Measurements from ENCODE around the gene ZNF483.
"Not testable (repeated sequence)": the region's sequence is repeated elsewhere in the genome, so short reads cannot be mapped to it uniquely, and the experiment has no call there.

The ZNF483 gene

DNA sequence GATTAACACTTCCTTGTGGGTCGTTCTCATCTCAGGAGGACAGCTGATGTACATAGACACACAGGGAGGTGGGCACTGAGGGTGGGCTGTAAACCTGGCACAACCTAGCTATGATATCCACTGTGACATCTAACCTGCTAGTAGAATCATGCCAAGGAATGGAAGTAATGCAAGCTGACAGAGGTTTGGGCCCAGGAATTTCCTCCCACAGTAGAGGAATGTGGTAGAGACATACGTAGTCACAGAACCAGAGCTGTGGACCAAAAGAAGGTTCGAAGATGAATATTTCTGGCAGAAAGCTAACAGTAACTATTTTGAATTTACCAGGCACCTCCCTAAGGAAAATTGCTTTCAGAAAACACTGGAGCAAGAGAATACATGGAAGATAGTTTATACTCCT is 90.9 kb downstream of the ZNF483 start:
- Histone ChIP-seq H3K27ac (ENCODE audit: low read depth, low read length, poor library complexity, severe bottlenecking) (no peak overlapping the region), H3K4me1 (ENCODE audit: insufficient read depth, low read length, severe bottlenecking) (no peaks in the 10 kb centered on the region), H3F3A (ENCODE audit: insufficient read depth, low read length) (no peaks in the 10 kb centered on the region), H3K9me3 (ENCODE audit: low read length) (no peaks in the 10 kb centered on the region), H3K36me3 (ENCODE audit: insufficient read depth, low read length) (no peaks in the 10 kb centered on the region), H3K27me3 (ENCODE audit: insufficient read depth, low read length) (no peaks in the 10 kb centered on the region), H2AFZ (ENCODE audit: low read length) (no peak overlapping the region), H3K9ac (ENCODE audit: low read length) (no peak overlapping the region), H3K4me2 (ENCODE audit: low read length) (no peak overlapping the region), H3K9me2 (ENCODE audit: low read depth, low read length) (no peaks in the 10 kb centered on the region), H3K79me2 (ENCODE audit: insufficient read depth, low read length) (no peaks in the 10 kb centered on the region), H3K4me3 (ENCODE audit: low read depth, low read length, poor library complexity, severe bottlenecking) (no peak overlapping the region), H4K20me1 (ENCODE audit: insufficient read depth, low read length) (no peaks in the 10 kb centered on the region)
- TF ChIP-seq, protein P1, sequence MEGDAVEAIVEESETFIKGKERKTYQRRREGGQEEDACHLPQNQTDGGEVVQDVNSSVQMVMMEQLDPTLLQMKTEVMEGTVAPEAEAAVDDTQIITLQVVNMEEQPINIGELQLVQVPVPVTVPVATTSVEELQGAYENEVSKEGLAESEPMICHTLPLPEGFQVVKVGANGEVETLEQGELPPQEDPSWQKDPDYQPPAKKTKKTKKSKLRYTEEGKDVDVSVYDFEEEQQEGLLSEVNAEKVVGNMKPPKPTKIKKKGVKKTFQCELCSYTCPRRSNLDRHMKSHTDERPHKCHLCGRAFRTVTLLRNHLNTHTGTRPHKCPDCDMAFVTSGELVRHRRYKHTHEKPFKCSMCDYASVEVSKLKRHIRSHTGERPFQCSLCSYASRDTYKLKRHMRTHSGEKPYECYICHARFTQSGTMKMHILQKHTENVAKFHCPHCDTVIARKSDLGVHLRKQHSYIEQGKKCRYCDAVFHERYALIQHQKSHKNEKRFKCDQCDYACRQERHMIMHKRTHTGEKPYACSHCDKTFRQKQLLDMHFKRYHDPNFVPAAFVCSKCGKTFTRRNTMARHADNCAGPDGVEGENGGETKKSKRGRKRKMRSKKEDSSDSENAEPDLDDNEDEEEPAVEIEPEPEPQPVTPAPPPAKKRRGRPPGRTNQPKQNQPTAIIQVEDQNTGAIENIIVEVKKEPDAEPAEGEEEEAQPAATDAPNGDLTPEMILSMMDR (IDR thresholded peaks at IDR 0.05; ENCODE audit: low read length), result no peak
- TF ChIP-seq EZH2 (IDR thresholded peaks at IDR 0.05; ENCODE audit: borderline replicate concordance, low read length), result no peak

- H3F3A ChIP-seq (ENCODE audit: insufficient read depth, low read length); H3K4me3 ChIP-seq (ENCODE audit: low read depth, low read length, poor library complexity, severe bottlenecking); H3K4me1 ChIP-seq (ENCODE audit: insufficient read depth, low read length, severe bottlenecking); H3K79me2 ChIP-seq (ENCODE audit: insufficient read depth, low read length); H3K27ac ChIP-seq (ENCODE audit: low read depth, low read length, poor library complexity, severe bottlenecking); H4K20me1 ChIP-seq (ENCODE audit: insufficient read depth, low read length); H3K9ac ChIP-seq (ENCODE audit: low read length); H3K27me3 ChIP-seq (ENCODE audit: insufficient read depth, low read length); H2AFZ ChIP-seq (ENCODE audit: low read length); H3K9me2 ChIP-seq (ENCODE audit: low read depth, low read length); H3K4me2 ChIP-seq (ENCODE audit: low read length); H3K9me3 ChIP-seq (ENCODE audit: low read length); H3K36me3 ChIP-seq (ENCODE audit: insufficient read depth, low read length): not testable (repeated sequence)
These were observed 92.4 kb downstream of the ZNF483 start for GRCh38 chr9:111617349-111617748.

DNA sequence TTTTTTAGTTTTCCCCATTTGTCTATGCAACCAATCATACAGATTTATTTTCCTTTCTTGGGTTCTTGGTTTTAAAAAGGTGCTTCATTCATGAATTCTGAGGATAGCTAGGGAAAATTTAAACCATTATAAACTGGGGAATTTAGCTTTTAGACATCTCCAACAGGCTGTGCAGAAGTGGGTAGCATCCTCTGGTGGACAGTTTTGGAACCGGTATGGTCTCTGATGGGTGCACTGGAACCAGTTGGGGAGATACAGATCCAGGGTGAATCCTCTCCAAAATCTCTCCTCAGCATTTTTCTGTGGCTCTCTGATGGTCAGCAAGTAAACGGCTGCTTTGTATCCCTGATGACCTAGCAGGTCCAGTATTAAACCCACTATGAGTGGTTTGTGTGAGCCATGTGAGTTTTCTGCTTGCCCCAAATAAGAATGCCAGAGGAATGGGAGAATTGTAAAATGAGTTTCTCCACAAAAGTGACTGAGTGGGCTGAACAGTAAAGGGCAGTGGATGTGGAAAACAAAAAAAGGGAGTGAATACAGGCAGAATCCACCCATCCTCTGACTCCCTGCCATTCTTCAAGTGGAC is 97.0 kb downstream of the ZNF483 start:
- H3K9me3 ChIP-seq (ENCODE audit: low read length), result no peaks in the 10 kb centered on the region
- H3K27ac ChIP-seq (ENCODE audit: low read depth, low read length, poor library complexity, severe bottlenecking), result no peak overlapping the region
- H3K4me3 ChIP-seq (ENCODE audit: low read depth, low read length, poor library complexity, severe bottlenecking), result no peak overlapping the region
- H2AFZ ChIP-seq (ENCODE audit: low read length), result no peak overlapping the region
- no peak for TF ChIP-seq EZH2 (IDR thresholded peaks at IDR 0.05; ENCODE audit: borderline replicate concordance, low read length)
- TF ChIP-seq, protein P1 (IDR thresholded peaks at IDR 0.05; ENCODE audit: low read length), result peak; percentile 55
- no peak overlapping the region for H3K4me2 ChIP-seq (ENCODE audit: low read length)
- H3K4me1 ChIP-seq (ENCODE audit: insufficient read depth, low read length, severe bottlenecking), result no peaks in the 10 kb centered on the region
- H3K9me2 ChIP-seq (ENCODE audit: low read depth, low read length), result no peaks in the 10 kb centered on the region
- no peaks in the 10 kb centered on the region for H4K20me1 ChIP-seq (ENCODE audit: insufficient read depth, low read length)
- H3F3A ChIP-seq (ENCODE audit: insufficient read depth, low read length), result no peaks in the 10 kb centered on the region
- no peaks in the 10 kb centered on the region for H3K36me3 ChIP-seq (ENCODE audit: insufficient read depth, low read length)
- H3K79me2 ChIP-seq (ENCODE audit: insufficient read depth, low read length), result no peaks in the 10 kb centered on the region
- no peaks in the 10 kb centered on the region for H3K27me3 ChIP-seq (ENCODE audit: insufficient read depth, low read length)
- H3K9ac ChIP-seq (ENCODE audit: low read length), result no peak overlapping the region

GRCh38 chr9:111622626-111623025 is 97.6 kb downstream of the ZNF483 start:
- Histone ChIP-seq H3F3A (ENCODE audit: insufficient read depth, low read length) (no peaks in the 10 kb centered on the region), H4K20me1 (ENCODE audit: insufficient read depth, low read length) (no peaks in the 10 kb centered on the region), H3K9me3 (ENCODE audit: low read length) (no peaks in the 10 kb centered on the region), H3K4me3 (ENCODE audit: low read depth, low read length, poor library complexity, severe bottlenecking) (no peak overlapping the region), H3K27ac (ENCODE audit: low read depth, low read length, poor library complexity, severe bottlenecking) (no peak overlapping the region), H3K4me2 (ENCODE audit: low read length) (no peak overlapping the region), H3K9me2 (ENCODE audit: low read depth, low read length) (no peaks in the 10 kb centered on the region), H3K4me1 (ENCODE audit: insufficient read depth, low read length, severe bottlenecking) (no peaks in the 10 kb centered on the region), H3K79me2 (ENCODE audit: insufficient read depth, low read length) (no peaks in the 10 kb centered on the region), H3K36me3 (ENCODE audit: insufficient read depth, low read length) (no peaks in the 10 kb centered on the region), H2AFZ (ENCODE audit: low read length) (no peak overlapping the region), H3K27me3 (ENCODE audit: insufficient read depth, low read length) (no peaks in the 10 kb centered on the region), H3K9ac (ENCODE audit: low read length) (no peak overlapping the region)
- TF ChIP-seq, protein P1 (IDR thresholded peaks at IDR 0.05; ENCODE audit: low read length), result no peak
- TF ChIP-seq EZH2 (IDR thresholded peaks at IDR 0.05; ENCODE audit: borderline replicate concordance, low read length), result no peak

Measured in OCI-LY1 (cell line).